Measurements from ENCODE around the gene CRYBB3. TPM values are rescaled to one million over a fixed set of nuclear protein-coding genes. Genes with fewer than 3 reads are reported as not detected.

Gene CRYBB3
- total RNA-seq, 1 experiment from 2014 or later, result 0.64 TPM

DNA sequence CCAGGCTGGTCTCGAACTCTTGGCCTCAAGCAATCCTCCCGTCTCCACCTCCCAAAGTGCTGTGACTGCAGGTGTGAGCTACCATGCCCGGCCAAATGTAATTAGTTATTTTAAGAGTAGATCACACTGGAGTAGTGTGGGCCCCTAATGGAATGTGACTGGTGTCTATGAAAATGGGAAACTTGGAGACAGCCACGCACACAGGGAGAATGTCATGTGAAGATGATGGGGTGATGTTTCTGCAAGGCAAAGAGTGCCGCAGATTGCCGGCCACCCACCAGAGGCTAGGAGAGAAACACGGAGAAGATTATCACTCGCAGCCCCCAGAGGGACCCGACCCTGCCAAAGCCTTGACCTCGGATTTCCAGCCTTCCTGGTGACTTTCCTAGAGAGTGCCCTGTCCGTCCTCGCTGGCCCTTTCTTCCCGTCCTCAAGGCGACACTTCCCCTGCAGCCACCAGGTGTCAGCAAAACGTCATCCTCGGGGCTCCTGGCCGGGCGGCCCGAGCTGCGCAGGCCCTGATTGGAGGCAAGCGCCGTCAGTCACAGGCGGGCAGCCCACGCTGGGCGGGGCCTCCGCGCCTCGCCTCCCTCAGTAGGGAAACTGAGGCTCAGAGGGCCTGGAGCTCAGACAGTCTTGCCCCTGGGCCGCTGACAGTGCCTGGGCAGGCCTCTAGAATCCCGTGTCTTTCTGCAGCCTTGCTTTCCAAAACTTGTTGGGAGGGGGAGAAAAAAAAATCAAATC, 36.1 kb downstream of the CRYBB3 start (continued):
- TF ChIP-seq RAD21 (IDR thresholded peaks at IDR 0.05; ENCODE audit: low read depth) (peak; percentile 91), EGR1 (IDR thresholded peaks at IDR 0.05; ENCODE audit: low read depth) (0 out of 2 replicates have a peak, but pooled peaks have one; percentile 22), TCF7L2 (IDR thresholded peaks at IDR 0.05; ENCODE audit: borderline replicate concordance, extremely low read depth, insufficient read depth, insufficient read length) (no peak), ZNF274 (IDR thresholded peaks at IDR 0.05; ENCODE audit: low read depth, low read length) (no peak)
- TF ChIP-seq, protein P1, sequence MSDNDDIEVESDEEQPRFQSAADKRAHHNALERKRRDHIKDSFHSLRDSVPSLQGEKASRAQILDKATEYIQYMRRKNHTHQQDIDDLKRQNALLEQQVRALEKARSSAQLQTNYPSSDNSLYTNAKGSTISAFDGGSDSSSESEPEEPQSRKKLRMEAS (IDR thresholded peaks at IDR 0.05), result no peak
- TF ChIP-seq, protein P2, sequence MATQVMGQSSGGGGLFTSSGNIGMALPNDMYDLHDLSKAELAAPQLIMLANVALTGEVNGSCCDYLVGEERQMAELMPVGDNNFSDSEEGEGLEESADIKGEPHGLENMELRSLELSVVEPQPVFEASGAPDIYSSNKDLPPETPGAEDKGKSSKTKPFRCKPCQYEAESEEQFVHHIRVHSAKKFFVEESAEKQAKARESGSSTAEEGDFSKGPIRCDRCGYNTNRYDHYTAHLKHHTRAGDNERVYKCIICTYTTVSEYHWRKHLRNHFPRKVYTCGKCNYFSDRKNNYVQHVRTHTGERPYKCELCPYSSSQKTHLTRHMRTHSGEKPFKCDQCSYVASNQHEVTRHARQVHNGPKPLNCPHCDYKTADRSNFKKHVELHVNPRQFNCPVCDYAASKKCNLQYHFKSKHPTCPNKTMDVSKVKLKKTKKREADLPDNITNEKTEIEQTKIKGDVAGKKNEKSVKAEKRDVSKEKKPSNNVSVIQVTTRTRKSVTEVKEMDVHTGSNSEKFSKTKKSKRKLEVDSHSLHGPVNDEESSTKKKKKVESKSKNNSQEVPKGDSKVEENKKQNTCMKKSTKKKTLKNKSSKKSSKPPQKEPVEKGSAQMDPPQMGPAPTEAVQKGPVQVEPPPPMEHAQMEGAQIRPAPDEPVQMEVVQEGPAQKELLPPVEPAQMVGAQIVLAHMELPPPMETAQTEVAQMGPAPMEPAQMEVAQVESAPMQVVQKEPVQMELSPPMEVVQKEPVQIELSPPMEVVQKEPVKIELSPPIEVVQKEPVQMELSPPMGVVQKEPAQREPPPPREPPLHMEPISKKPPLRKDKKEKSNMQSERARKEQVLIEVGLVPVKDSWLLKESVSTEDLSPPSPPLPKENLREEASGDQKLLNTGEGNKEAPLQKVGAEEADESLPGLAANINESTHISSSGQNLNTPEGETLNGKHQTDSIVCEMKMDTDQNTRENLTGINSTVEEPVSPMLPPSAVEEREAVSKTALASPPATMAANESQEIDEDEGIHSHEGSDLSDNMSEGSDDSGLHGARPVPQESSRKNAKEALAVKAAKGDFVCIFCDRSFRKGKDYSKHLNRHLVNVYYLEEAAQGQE (IDR thresholded peaks at IDR 0.05; ENCODE audit: low read depth), result no peak

DNA sequence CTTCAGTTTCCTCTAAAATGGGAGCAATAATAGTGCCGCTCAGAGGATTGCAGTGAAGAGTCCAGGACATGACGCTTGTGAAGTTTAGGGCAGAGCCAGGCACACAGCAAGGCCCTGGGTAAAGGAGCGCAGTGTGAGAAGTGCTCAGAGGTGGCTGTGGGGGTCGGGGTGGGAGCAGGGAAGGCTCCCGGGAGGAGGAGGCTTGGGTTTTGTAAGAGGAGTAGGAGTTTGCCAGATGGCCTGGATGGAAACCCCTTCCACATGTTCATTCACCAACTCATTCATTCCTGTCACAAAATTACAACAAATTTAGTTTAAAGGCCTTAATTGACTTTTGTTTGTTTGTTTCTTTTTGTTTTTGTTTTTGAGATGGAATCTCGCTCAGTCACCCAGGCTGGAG, 36.8 kb downstream of the CRYBB3 start:
- POLR2A ChIA-PET, result no interaction called here
- H3K4me3 ChIP-seq (replicated peaks in 1 of 2; ENCODE audit: low read depth in 1 of 2, low read length in 2 of 2), result no peak overlapping the region
- H3K27ac ChIP-seq (ENCODE audit: low read depth, low read length), result no peak overlapping the region
- RAD21 ChIA-PET (ENCODE audit: low non-redundant PET in 1 of 2, low total read pairs in 2 of 2, uncharacterized antibody in 2 of 2, unreplicated experiment in 2 of 2), result interaction anchor here in 1 of 2 experiments (0.6 kb wide), 1 partner anchor 225 kb away, joined by 7 read pairs; no protein-coding TSS in a partner anchor
- no peaks in the 10 kb centered on the region for H3K36me3 ChIP-seq (ENCODE audit: control insufficient read depth in 1 of 2, insufficient read depth in 2 of 2, low read length in 2 of 2)
- no peak overlapping the region for H3K4me2 ChIP-seq (ENCODE audit: low read length)
- TF ChIP-seq ELF1 (IDR thresholded peaks at IDR 0.05; ENCODE audit: borderline replicate concordance, low read depth) (no peak), CEBPB (IDR thresholded peaks at IDR 0.05; ENCODE audit: low read depth) (no peak), POLR2A (IDR thresholded peaks at IDR 0.05; ENCODE audit: borderline replicate concordance, extremely low read depth, insufficient read depth, insufficient read length) (no peak), CBX3 (IDR thresholded peaks at IDR 0.05; ENCODE audit: low read depth) (no peak), SRF (IDR thresholded peaks at IDR 0.05; ENCODE audit: low read depth) (no peak), ZFX (IDR thresholded peaks at IDR 0.05) (no peak)
- H2AFZ ChIP-seq (ENCODE audit: low read depth, low read length, poor library complexity, severe bottlenecking), result peak overlapping the region; percentile 85
- H4K20me1 ChIP-seq (ENCODE audit: insufficient read depth), result no peaks in the 10 kb centered on the region
- no peak overlapping the region for H3K9ac ChIP-seq (ENCODE audit: low read length)
- no peaks in the 10 kb centered on the region for H3K9me2 ChIP-seq (ENCODE audit: insufficient read depth)
- intact Hi-C loops (cut with micrococcal nuclease), result loop anchor here (1.0 to 5.0 kb wide), 4 partner anchors 97 to 541 kb away; no protein-coding TSS in a partner anchor
- H3K9me3 ChIP-seq (ENCODE audit: control insufficient read depth in 1 of 2, insufficient read depth in 1 of 2, low read depth in 1 of 2, low read length in 2 of 2), result no peaks in the 10 kb centered on the region
- BruUV-seq (replicated peaks), result no TSS peak
- peaks cover 0 to 4% of the 10 kb centered on the region in 2 experiments; a peak in 1 of 4 replicates for H3K4me1 ChIP-seq (ENCODE audit: control insufficient read depth in 1 of 2, insufficient read depth in 2 of 2, low read length in 2 of 2)
- CTCF ChIA-PET, result interaction anchor here (0.8 to 2.4 kb wide), 4 partner anchors 34 to 537 kb away, joined by 3 to 22 read pairs (median 4); no protein-coding TSS in a partner anchor
- DNase-seq (ENCODE audit: low read depth, low spot score) (no peak), ATAC-seq (no peak)
- 0 out of 2 replicates have a peak, but pooled peaks cover 3% of the 10 kb centered on the region for H3K27me3 ChIP-seq (ENCODE audit: insufficient read depth, low read length)
- H3K79me2 ChIP-seq (ENCODE audit: insufficient read depth, low read length), result no peaks in the 10 kb centered on the region

Data from HCT116 (cell line).